Measurements from ENCODE around the gene LDLRAD2.

LDLRAD2 gene

GRCh38 chr1:21845646-21846641, 33.9 kb downstream of the LDLRAD2 start:
- no peak for DNase-seq

GRCh38 chr1:21847223-21848205, 35.4 kb downstream of the LDLRAD2 start:
- DNase-seq = no peak

- no peak for DNase-seq
Measured at GRCh38 chr1:21848524-21849174, 36.6 kb downstream of the LDLRAD2 start.

- no peak for DNase-seq
Measured at GRCh38 chr1:21849909-21850576, 38.0 kb downstream of the LDLRAD2 start.

- no peak for DNase-seq
Measured at GRCh38 chr1:21851430-21852250, 39.6 kb downstream of the LDLRAD2 start.

GRCh38 chr1:21852282-21853130, 40.4 kb downstream of the LDLRAD2 start:
- no peak for DNase-seq

- no peak for DNase-seq
Measured at GRCh38 chr1:21853131-21853427, 41.0 kb downstream of the LDLRAD2 start.

- DNase-seq = no peak
Measured at GRCh38 chr1:21854090-21854750, 42.2 kb downstream of the LDLRAD2 start.

- DNase-seq = no peak
Measured at GRCh38 chr1:21854751-21855131, 42.7 kb downstream of the LDLRAD2 start.

- DNase-seq = no peak
Measured at GRCh38 chr1:21855257-21856096, 43.4 kb downstream of the LDLRAD2 start.

- DNase-seq = no peak
Measured at GRCh38 chr1:21857142-21857839, 45.2 kb downstream of the LDLRAD2 start.

- no peak for DNase-seq
Measured at GRCh38 chr1:21857840-21858670, 46.0 kb downstream of the LDLRAD2 start.

- DNase-seq = no peak
Measured at GRCh38 chr1:21859669-21860179, 47.7 kb downstream of the LDLRAD2 start.

- DNase-seq = no peak
Measured at GRCh38 chr1:21860971-21861370, 48.9 kb downstream of the LDLRAD2 start.

GRCh38 chr1:21861602-21862429, 49.8 kb downstream of the LDLRAD2 start:
- no peak for DNase-seq

- no peak for DNase-seq
Measured at GRCh38 chr1:21863981-21864380, 51.9 kb downstream of the LDLRAD2 start.

All from T-helper 9 cell (primary cell).